ENCODE results near the gene RHOF. TPM values are rescaled to one million over a fixed set of nuclear protein-coding genes. Genes with fewer than 3 reads are reported as not detected.
A peak's percentile ranks its signal among the peaks of the same experiment; 100 is the strongest.

Gene RHOF
- total and polyA plus RNA-seq, 2 of the 8 experiments (the other 6 are each of a cell fraction or from before 2014, with no cell fraction given): 23.8 to 31.9 TPM

DNA sequence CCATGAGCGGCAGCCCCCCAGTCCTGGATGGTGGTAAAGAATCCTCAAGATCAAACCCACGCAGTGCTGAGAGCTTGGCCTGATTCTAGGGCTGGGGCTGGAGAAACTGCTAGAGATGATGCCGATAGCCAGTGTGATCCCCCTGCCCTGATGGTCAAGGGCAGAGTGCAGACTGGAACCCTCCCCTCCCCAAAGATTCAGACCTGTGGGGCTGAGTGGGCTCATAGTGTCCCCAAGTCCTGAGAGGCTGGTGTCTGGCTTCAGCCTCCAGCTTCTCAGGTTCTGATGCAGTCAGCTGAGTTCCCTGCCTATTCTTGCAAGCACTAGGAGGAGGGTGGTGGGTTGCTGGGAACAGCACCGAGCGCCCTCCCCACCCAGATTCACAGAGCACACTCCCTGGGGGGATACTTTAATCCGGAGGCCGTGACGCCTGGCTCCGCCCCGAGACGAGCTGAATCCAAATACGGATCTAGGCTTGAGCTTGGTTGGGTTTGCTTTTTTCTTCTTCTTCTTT lies 11.9 kb downstream of the RHOF start:
- Histone ChIP-seq H4K91ac (replicated peaks; ENCODE audit: insufficient read length, low read length) (no peak overlapping the region), H3K4me1 (replicated peaks in 1 of 4; ENCODE audit: control insufficient read depth in 3 of 4, insufficient read depth in 4 of 4, low read length in 3 of 4) (peaks cover 0 to 3% (median 0%) of the 10 kb centered on the region in 4 experiments; a peak in 1 of 7 replicates), H3K4ac (replicated peaks; ENCODE audit: insufficient read length, low read depth, low read length) (no peak overlapping the region), H3K27me3 (replicated peaks in 1 of 4; ENCODE audit: control insufficient read depth in 3 of 4, extremely low read depth in 1 of 4, insufficient read depth in 3 of 4, low read length in 3 of 4) (no peaks in the 10 kb centered on the region), H3K4me3 (ENCODE audit: extremely low read depth in 1 of 4, insufficient read depth in 2 of 4, low read depth in 3 of 4, low read length in 4 of 4) (no peak overlapping the region), H2BK5ac (ENCODE audit: low read depth, low read length) (no peak overlapping the region), H4K8ac (ENCODE audit: extremely low read depth, insufficient read depth, low read length) (no peak overlapping the region), H4K20me1 (replicated peaks in 1 of 2; ENCODE audit: control insufficient read depth in 1 of 2, insufficient read depth in 2 of 2, low read length in 2 of 2) (peaks cover 7 to 13% of the 10 kb centered on the region in 2 experiments), H2BK12ac (ENCODE audit: low read depth, low read length) (no peak overlapping the region), H3K56ac (replicated peaks; ENCODE audit: insufficient read length, low read depth, low read length) (no peak overlapping the region), H4K5ac (ENCODE audit: insufficient read length, low read depth, low read length) (no peak overlapping the region), H3K9me3 (ENCODE audit: insufficient read depth in 2 of 2, low read depth in 1 of 2, low read length in 1 of 2) (no peaks in the 10 kb centered on the region), H2AK5ac (ENCODE audit: low read depth, low read length) (no peak overlapping the region), H3K79me1 (ENCODE audit: low read depth, low read length) (no peaks in the 10 kb centered on the region; the same call in none of the 2 replicates), H3K36me3 (ENCODE audit: control insufficient read depth in 2 of 4, insufficient read depth in 4 of 4, low read length in 3 of 4) (peaks cover 0 to 6% (median 5%) of the 10 kb centered on the region in 4 experiments; a peak in 4 of 8 replicates), H2BK20ac (ENCODE audit: low read length) (no peak overlapping the region), H3K14ac (ENCODE audit: insufficient read length) (no peak overlapping the region), H3K9ac (replicated peaks in 1 of 4; ENCODE audit: extremely low read depth in 1 of 4, low read depth in 3 of 4, low read length in 3 of 4) (no peak overlapping the region; a peak in 1 of 7 replicates), H3K27ac (ENCODE audit: low read depth, low read length) (no peak overlapping the region), H3K79me2 (ENCODE audit: control insufficient read depth in 1 of 2, insufficient read depth in 2 of 2, low read length in 2 of 2) (no peaks in the 10 kb centered on the region), H3K4me2 (ENCODE audit: insufficient read depth in 1 of 2, low read depth in 2 of 2, low read length in 2 of 2) (no peak overlapping the region), H2AFZ (ENCODE audit: low read length) (no peak overlapping the region), H3K23ac (ENCODE audit: insufficient read length) (no peak overlapping the region), H2BK15ac (ENCODE audit: low read length) (no peak overlapping the region), H3K18ac (ENCODE audit: extremely low read depth, low read length) (no peak overlapping the region), H3K23me2 (ENCODE audit: low read depth, low read length) (no peaks in the 10 kb centered on the region), H2BK120ac (replicated peaks; ENCODE audit: low read depth, low read length) (no peak overlapping the region)
- CTCF ChIA-PET (ENCODE audit: partially characterized antibody): interaction anchor here (0.9 to 18.5 kb wide), 14 partner anchors 2 to 339 kb away, joined by 3 to 335 read pairs (median 4); partner anchors contain the start of genes RHOF and TMEM120B
- TF ChIP-seq POLR2A (IDR thresholded peaks at IDR 0.05; ENCODE audit: control extremely low read depth in 1 of 2, low read depth in 2 of 2, low read length in 2 of 2) (peak in 1 of 2 experiments; percentile 35; a peak in 1 of 3 replicates), KDM1A (IDR thresholded peaks at IDR 0.05; ENCODE audit: borderline replicate concordance, low read length) (no peak), POLR2AphosphoS5 (IDR thresholded peaks at IDR 0.05; ENCODE audit: low read depth, low read length) (0 out of 2 replicates have a peak, but pooled peaks have one; percentile 10)
- no peak for FAIRE-seq
- no peak for DNase-seq (ENCODE audit: low read depth in 1 of 2, low spot score in 2 of 2)
- 86% methylated on average over 12 of the region's 12 CpGs; no CpG with 5 or more reads in 1 of the 2 experiments for WGBS, 2 experiments (ENCODE audit: extremely low coverage in 1 of 2, insufficient coverage in 1 of 2, insufficient read length in 1 of 2, insufficient replicate concordance in 2 of 2, low coverage in 1 of 2, low lambda C conversion rate in 2 of 2, missing lambda C conversion rate in 1 of 2)
- POLR2A ChIA-PET (ENCODE audit: partially characterized antibody): interaction anchor here (0.7 to 34.9 kb wide), 4 partner anchors 9 to 162 kb away, joined by 4 to 958 read pairs (median 6); partner anchors contain the start of genes RHOF and SETD1B
